Cardiac septum (tissue), 1 donor: Measurements from ENCODE around the gene IGHMBP2. TPM values are rescaled to one million over a fixed set of nuclear protein-coding genes. Genes with fewer than 3 reads are reported as not detected.
"Not testable (repeated sequence)": the region's sequence is repeated elsewhere in the genome, so short reads cannot be mapped to it uniquely, and the experiment has no call there.

Source experiments
- DNase-seq: peaks from one replicate; pipeline ENCODE4 v3.0.0-alpha.2; 2020; ENCODE audit warnings: low spot score
- intact Hi-C: fragments of 100-400 bp; cut with DNase I; formaldehyde crosslinking; loops from one replicate; pipeline ENCODE4 v1.14.0; 2022
- long read RNA-seq: library from polyadenylated mRNA; unstranded; transcript quantifications from one replicate; pipeline ENCODE4 v2.0.0, GENCODE V29; 2021
- total RNA-seq: library from RNA; stranded (reverse); fragmentation: NEBNext Ultra II Directional; extraction: Animal tissue kit (Norgen Biotek cat#: 25700); gene quantifications from one replicate; pipeline ENCODE4 v1.2.1, GENCODE V29; 2021
- donor health status: DM: no; HTN: no; CAD: no.

The IGHMBP2 gene
- total RNA-seq, result 12.3 TPM
- long read RNA-seq, partial matches to known transcripts, result 18 of 30 reads
- long read RNA-seq, other reads (novel, unspliced or antisense), result 8 of 30 reads

DNA sequence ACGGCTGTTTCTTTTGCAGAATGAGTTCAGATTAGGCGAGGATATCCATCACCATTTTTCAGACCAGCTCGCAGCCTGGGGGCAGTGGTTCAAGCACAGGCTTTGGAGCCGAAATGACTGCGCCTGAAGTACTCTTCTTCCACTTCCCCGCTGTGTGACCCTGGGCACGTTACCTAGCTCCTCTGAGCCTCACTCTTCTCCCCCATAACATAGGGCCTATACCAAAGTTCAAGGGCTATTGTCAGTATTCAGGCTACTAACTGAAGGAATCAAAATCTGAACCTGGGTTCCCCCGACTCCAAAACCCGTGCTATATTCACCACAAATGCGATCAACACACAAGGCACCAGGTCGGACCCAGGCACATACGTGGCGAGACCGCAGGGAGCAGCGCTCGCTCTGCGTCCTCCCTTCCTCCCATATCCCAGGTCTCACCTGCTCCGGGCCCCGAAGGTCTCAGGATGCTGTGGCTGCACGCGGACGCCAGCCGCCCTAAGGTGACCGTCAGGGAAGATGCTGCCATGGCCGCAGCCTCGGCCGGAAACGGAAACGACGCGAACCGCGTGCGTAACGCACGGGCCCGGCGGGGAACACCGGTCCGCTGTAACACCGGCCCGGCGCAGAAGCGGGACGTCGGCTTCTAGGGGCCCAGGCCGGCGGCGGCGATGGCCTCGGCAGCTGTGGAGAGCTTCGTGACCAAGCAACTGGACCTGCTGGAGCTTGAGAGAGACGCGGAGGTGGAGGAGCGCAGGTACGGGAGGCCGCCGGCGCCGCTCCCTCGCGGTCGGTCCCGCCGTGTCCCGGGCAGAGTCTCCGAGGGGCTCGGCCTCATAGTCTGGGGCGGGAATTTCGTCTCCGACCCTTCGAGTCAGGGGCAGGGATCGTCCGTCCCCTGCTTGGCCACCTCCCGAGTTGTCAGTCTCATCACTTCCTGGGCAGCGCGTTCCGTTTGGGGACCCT, at the start of gene IGHMBP2, which contains the start of gene MRPL21:
TSS of gene IGHMBP2 (plus strand) at position 604 of the 960 bp plus-strand sequence. CDS start at position 666, 62 bp downstream.
TSS of gene MRPL21 (minus strand) at position 545 of the 960 bp plus-strand sequence. CDS start at position 523, 22 bp downstream.
- intact Hi-C loops, result loop anchor here (5.0 to 10.0 kb wide), 5 partner anchors 61 to 771 kb away; partner anchors contain the start of genes CCND1, CPT1A, LTO1 and TPCN2
- peak; percentile 96 for DNase-seq

DNA sequence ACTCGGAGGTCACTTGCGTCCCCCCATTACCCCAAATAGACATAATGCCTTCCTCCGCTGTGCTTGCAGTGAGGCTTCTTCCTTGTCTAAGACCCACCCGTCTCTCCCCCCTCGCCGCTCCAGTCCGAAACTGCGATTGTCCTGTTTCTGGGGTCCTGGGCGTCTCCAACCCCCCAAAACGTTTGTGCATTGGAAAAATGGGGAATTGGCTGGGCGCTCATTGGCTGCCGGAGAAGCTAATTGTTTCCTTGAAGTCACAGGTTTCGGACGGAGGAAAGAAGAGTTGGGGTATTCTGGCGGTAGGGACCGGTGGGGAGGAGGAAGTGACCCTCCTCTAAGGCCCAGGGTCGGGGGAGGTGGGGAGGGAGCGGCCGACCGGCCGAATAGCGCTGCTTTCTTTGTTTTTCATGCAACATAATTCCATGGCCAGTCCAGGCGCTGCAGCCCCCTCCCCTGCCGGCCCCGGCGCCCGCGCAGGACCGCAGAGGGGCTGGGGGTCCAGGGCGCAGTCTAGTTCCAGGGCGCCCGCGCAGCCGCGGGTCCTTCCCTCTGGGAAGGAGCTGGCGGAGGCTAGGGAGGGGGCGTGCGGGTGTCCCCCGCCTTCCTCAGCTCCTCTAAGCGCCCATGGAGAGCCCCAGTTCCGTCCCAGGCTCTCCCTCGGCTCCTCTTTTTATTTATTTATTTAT, 49.3 kb upstream of the IGHMBP2 start:
- intact Hi-C loops, result no loop called here
- no peak for DNase-seq

DNA sequence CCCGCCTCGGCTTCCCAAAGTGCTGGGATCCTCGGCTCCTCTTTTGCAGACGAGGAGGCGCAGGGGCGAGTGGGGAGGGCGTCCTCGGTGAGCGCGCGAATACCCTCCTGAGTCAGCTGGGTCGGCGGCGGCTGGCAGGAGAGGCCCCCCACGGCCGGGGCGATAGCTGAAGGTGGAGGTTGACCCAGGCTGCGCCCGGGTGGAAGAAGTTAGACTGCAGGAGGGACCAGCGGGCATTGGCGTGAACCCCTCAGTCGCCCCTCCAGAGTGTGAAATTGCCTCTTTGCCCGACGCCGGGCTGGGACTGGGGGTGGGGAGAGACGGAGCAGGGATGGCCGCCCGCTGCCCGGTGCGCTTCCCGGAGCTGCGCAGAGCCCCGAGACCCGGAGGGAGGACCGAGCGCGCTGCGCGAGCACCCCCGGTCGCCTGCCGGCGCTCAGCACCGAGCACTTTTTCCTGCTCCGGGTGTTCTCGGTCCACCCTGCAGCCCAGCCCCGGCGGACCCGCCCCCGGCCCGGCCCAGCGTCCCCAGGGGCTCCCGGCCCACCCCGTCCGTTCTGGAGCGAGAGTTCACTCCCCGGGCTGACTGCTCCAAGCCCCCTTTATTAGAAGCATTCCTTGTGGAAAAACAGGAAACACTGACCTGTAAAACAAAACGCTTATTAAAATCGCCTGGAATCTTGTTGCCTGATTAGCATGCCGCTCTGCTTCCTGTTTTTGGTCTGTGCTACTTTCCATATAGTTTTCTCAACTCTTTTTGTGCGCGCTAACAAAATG, 48.3 kb upstream of the IGHMBP2 start:
- intact Hi-C loops, result no loop called here

DNA sequence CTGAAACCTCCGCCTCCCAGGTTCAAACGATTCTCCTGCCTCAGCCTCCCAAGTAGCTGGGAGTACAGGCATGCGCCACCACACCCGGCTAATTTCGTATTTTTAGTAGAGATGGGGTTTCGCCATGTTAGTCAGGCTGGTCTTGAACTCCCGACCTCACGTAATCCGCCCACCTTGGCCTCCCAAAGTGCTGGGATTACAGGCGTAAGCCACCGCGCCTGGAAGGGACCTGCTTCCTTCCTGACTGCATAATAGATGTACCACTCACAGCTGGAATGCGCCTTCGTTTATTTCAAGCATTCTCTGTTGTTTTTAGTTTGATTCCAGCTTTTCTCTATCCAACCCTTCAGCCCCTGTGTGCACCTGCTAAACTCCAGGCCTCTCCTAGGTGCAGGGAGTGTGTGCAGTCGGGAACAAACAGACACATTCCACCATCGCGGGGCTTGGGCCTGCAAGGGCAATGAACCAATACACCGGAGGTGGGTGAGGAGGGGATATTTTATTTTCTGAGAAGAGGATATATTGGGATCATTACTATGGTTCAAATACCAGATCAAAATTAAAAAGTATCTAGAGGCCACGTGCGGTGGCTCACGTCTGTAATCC, 47.2 kb upstream of the IGHMBP2 start:
- intact Hi-C loops, DNase-seq: not testable (repeated sequence)

More for the DNA sequence above, 48.3 kb upstream of the IGHMBP2 start:
- DNase-seq, result peak; percentile 84

DNA sequence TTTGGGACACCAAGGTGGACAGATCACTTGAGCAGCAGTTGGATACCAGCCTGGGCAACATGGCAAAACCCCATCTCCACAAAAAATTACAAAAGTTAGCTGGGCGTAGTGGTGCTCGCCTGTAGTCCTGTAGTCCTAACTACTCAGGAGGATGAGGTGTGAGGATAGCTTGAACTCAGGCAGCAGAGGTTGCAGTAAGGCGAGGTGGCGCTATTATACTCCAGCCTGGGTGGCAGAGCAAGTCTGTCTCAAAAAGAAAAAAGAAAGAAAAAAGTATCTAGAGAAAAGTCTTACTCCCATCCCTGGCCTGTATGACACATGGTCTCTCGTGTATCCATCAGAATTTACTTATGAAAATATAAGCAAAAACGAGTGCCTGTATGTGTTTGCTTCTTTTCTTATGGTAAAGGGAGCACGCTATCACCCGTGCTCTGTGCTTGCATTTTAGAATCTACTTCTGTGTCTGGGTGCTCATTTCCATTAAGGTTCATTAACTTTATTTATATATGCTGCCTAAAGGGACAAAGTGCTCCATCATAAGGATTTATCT, 46.6 kb upstream of the IGHMBP2 start:
- DNase-seq, result no peak
- intact Hi-C loops, result no loop called here

DNA sequence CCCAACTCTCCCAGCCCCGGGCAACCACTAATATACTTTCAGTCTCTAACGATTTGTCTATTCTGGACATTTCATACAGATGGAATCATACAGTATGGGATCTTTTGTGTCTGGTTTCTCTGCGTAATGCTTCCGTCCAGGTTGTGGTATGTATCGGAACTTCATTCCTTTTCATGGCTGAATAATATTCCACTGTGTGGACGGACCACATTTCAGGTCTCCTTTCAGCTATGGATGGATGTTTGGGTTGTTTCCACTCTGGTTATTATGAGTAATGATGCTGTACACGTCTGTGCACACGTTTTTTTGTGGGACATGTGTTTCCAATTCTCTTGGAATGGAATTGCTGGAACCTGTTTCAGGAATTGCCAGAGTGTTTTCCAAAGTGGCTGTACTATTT, 44.6 kb upstream of the IGHMBP2 start:
- no peak for DNase-seq
- intact Hi-C loops, result no loop called here

DNA sequence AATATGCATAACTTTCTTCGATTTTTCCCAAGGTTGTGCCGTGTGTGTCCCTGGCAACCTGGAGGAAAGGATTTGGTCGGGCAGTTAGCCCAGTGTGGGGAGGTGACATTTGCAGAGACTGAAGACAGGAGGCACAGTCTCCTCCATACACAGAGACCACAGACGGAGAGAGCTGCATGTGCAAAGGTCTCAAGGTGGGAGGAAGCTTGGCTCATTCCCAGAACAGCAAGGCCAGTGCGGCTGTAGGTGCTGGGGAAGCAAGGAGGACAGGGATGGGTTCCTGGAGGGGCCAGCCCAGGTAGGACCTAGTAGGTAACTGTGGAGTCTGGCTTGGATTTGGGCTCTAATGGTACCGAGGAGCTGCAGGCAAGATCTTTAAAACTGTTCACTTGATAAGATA, 41.3 kb upstream of the IGHMBP2 start:
- intact Hi-C loops, result loop anchor here (10.0 kb wide), 1 partner anchor 218 kb away; no protein-coding TSS in a partner anchor
- DNase-seq, result no peak

DNA sequence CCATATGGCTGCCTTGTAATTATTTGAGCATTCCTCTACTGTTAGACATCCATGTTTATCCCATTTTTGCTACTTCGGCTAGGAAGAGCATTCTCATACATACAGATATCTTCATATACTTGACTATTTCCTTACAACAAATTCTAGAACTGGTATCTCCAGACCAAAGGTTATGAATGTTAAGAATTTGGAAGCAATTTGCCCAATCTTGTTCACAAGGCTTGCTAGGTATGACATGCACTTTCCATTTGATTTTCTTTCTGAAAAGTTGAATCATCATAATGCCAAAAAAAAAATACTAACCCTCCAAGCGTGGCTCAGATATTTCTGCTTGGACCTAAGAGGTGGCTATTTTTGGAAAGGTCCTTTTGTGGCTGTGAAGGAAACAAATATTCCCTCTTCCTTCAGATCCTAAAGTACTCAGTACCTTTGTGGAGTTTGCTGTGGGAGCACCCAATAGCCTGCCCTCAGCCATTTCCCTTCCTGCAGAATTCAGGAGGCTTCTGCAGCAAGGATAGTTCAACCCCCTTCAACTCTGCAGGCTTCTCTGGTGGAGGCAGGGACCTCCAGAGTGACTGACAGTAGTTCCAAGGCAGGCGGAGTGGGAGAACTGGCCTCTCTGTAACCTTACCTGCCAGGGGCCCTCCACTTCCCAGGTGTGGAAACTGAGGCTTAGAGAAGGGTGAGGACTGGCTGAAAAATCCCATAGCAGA, 40.0 kb upstream of the IGHMBP2 start:
- DNase-seq, result no peak
- intact Hi-C loops, result loop anchor here (10.0 kb wide), 1 partner anchor 219 kb away; no protein-coding TSS in a partner anchor

DNA sequence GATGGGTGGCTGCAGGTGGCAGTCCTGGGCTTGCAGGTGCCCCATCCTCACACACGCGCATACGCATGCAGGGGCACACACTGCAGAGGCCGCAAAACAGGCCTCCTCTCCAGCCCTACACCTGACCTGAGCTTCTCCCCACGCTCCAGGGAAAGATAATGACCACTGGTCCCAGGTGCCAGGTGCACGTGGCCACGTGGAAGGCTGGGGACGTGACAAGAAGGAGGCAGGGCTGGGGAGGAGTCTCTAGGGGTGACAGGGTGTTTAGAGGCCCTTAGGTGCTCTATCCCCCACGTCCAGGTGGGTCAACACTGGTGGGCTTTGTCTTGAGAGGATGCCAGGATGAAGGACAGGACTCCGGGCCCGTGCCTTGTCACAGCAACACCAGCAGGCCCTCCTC, 38.5 kb upstream of the IGHMBP2 start:
- intact Hi-C loops, result loop anchor here (10.0 kb wide), 1 partner anchor 220 kb away; no protein-coding TSS in a partner anchor
- DNase-seq, result no peak

DNA sequence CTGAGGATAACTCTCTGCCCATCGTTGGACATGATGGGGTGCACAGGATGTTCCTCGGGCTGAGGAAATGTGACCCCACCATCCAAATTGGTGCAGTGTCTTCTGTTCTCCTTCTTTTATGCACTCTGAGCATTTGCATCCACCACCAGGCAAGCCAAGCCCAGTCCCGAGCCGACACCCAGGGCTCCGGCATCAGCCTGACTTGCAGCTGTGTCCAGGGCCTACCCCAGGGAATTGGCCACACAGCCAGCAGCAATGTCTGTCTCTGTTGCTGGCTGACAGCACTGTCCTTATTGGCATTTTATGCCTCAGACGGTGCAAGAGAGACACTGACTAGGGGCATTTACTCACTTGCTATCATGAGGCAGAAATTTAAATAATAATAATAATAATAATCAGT, 36.6 kb upstream of the IGHMBP2 start:
- no peak for DNase-seq
- intact Hi-C loops, result loop anchor here (10.0 kb wide), 1 partner anchor 222 kb away; no protein-coding TSS in a partner anchor

DNA sequence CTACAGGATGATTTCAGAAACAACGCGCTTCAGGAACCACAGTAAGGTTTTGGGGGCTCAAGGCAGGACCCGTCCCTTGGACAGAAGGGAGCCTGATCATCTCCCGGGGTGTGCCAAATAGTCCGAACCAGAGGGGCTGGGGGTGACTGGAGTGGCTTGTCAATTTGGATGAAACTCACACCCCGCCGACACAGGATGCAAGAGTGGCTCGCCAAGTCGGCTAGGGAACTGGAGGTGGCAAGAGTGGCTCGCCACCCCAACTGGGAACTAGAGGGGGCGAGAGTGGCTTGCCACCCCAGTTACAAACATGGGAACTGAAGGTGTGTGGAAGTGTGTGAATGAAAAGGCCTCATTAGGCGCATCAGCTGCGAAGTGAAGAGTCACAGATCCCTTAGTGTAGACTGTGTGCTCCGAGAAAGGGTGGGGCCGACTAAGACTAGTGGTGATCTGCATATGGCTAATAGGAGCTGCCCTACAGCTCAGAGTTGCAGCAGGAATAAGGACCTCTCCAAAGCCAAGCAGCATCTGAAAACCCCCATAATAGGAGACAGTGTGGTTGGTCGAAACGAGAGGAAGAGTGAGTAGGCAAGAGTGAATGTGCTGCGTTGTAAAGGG, 35.4 kb upstream of the IGHMBP2 start:
- intact Hi-C loops, result loop anchor here (10.0 kb wide), 1 partner anchor 224 kb away; no protein-coding TSS in a partner anchor
- DNase-seq, result no peak

DNA sequence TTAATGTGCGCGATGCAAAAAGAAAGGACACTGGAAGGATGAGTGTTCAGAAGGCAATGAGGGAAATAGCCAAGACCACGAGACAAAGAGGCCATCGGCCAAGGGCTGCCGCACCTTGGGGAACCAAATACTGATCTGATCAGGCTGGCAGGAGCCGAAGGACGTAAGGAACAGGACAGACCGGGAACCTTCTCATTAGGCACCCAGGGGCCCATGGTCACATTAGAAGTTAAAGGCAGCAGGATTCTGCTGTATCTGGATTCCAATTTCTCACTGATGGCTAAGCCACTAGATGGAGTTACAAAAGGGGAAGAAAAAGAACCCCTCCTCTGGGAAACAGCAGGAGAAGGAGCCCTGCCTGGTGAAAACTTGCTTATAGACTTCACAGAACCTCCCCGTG, 33.2 kb upstream of the IGHMBP2 start:
- intact Hi-C loops, result no loop called here
- no peak for DNase-seq

DNA sequence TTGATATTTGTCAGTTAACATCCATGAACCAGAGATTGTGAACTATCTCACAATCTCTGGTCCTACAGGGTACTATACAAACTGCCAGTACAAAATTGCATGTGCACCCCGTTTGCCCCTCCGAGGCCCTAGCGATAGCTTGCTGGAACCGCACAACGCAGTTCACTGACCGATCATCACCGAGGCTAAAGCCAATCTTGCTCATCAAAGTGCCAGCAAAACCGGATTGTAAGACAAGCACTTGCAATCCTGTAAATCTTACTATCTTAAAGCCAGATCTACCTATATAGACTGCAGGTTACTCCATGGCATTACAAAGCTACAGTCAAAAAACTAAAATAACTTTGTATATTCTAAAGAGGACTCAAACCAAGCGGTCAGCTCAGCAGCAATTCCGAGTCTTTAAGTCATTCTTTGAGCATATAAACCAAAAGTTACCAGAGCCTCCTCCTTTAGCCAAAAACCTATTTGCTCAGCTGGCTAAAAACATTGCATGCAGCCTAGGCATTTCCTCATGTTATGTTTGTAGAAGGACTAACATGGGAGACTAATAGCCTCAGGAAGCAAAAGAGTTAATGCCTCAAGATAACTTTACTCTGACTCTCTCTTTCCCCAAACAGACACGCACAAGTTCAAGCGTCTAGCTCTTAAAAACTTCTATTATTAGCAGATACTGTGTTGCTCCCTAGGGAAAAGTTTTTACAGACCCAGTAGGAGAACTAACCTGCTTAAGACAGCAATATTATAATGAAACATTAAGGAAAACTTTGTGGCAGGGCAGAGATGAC, 31.3 kb upstream of the IGHMBP2 start:
- intact Hi-C loops, result no loop called here
- DNase-seq, result no peak

DNA sequence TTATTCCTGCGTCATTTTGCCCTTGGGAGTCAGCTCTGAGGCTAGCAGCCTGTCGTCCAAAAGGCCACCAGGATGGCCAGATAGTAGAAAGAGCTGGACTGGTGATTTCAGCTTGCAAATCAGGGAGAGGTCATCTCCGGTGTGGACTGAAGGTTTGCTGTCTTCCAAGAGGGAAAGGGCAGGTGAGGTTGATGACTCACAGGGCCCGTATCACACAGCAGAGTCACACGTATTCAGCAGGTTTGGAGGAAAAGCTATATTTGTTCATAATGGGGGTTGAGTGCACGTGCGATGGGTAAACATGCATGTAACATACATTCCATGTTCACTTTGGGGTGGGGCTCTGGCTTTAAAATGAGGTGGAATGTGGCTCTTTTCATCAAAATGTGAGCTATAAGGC, 25.7 kb upstream of the IGHMBP2 start:
- no peak for DNase-seq
- intact Hi-C loops, result no loop called here

DNA sequence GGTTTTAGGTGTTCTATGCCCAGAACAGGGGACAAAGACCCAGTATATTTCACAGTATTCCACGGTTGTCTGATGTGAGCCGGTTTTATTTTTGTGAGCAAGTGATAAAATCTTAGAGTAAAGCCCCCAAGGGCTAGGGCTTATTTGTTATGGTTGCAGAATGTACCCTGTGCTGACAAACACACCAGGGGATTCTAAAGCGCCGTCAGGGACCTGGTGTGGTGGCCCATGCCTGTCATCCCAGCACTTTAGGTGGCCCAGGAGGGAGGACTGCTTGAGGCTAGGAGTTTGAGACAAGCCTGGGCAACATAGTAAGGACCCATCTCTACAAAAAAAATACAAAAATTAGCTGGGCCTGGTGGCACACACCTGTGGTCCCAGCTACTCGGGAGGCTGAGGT, 22.8 kb upstream of the IGHMBP2 start:
- intact Hi-C loops, result no loop called here
- no peak for DNase-seq

DNA sequence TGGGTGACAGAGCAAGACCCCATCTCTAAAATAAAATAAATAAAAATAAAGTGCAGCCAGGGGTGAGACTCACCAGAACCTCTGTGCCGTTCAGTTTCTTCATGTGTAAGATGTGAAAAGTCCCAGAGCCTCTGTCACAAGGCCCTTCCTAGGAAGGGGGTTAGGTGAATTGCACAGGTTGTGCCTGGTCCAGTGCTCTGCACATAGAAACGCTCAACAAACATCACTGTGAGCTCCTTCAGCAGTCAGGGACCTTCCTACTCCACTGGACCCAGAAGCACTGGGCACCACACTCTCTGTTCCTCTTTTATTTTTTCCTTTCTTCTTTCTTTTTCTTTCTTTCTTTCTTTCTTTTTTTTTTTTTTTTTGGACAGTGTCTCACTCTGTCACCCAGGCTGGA, 22.4 kb upstream of the IGHMBP2 start:
- intact Hi-C loops, result no loop called here
- no peak for DNase-seq

DNA sequence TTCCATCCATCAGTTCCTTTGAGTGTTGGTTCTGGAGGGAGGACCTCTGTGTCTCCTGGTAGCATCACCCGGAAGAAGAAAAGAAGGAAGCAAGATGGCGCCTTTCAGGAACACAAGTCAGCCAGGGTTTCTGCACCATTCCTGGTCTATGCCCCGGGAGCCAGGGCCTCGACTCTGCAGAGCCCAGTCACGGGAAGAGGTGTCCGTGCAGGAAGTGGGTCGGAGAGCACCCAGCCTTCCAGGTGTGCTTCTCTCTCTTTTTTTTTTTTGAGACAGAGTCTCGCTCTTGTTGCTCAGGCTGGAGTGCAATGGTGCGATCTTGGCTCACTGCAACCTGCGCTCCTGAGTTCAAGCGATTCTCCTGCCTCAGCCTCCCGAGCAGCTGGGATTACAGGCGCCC, 21.3 kb upstream of the IGHMBP2 start:
- no peak for DNase-seq
- intact Hi-C loops, result no loop called here
